Measurements from ENCODE around the gene LPGAT1.

LPGAT1 gene

GRCh38 chr1:211828584-211829342 is 1.8 kb downstream of the LPGAT1 start:
- peak; percentile 34 for DNase-seq (ENCODE audit: low read depth)

GRCh38 chr1:211827051-211827450 is 3.5 kb downstream of the LPGAT1 start:
- no peak for DNase-seq (ENCODE audit: low read depth)

- DNase-seq (ENCODE audit: low read depth): peak; percentile 78
These were observed 4.6 kb downstream of the LPGAT1 start for GRCh38 chr1:211825980-211826379.

- no peak for DNase-seq (ENCODE audit: low read depth)
These were observed 7.7 kb downstream of the LPGAT1 start for GRCh38 chr1:211822677-211823407.

GRCh38 chr1:211816586-211816985 is 14.0 kb downstream of the LPGAT1 start:
- DNase-seq (ENCODE audit: low read depth): no peak

- DNase-seq (ENCODE audit: low read depth): no peak
These were observed 16.2 kb downstream of the LPGAT1 start for GRCh38 chr1:211814313-211814712.

- peak; percentile 93 for DNase-seq (ENCODE audit: low read depth)
These were observed 17.0 kb downstream of the LPGAT1 start for GRCh38 chr1:211813590-211813989.

- no peak for DNase-seq (ENCODE audit: low read depth)
These were observed 18.0 kb downstream of the LPGAT1 start for GRCh38 chr1:211812584-211812983.

- DNase-seq (ENCODE audit: low read depth): no peak
These were observed 18.7 kb downstream of the LPGAT1 start for GRCh38 chr1:211811848-211812247.

GRCh38 chr1:211811126-211811525 is 19.4 kb downstream of the LPGAT1 start:
- DNase-seq (ENCODE audit: low read depth): peak; percentile 47

- no peak for DNase-seq (ENCODE audit: low read depth)
These were observed 22.1 kb downstream of the LPGAT1 start for GRCh38 chr1:211808475-211808874.

- no peak for DNase-seq (ENCODE audit: low read depth)
These were observed 25.6 kb downstream of the LPGAT1 start for GRCh38 chr1:211804915-211805314.

- no peak for DNase-seq (ENCODE audit: low read depth)
These were observed 29.5 kb downstream of the LPGAT1 start for GRCh38 chr1:211800925-211801607.

GRCh38 chr1:211797994-211798393 is 32.6 kb downstream of the LPGAT1 start:
- DNase-seq (ENCODE audit: low read depth): no peak

GRCh38 chr1:211791979-211792378 is 38.6 kb downstream of the LPGAT1 start:
- no peak for DNase-seq (ENCODE audit: low read depth)

- DNase-seq (ENCODE audit: low read depth): no peak
These were observed 40.7 kb downstream of the LPGAT1 start for GRCh38 chr1:211789641-211790464.

GRCh38 chr1:211788626-211789025 is 41.9 kb downstream of the LPGAT1 start:
- no peak for DNase-seq (ENCODE audit: low read depth)

GRCh38 chr1:211783897-211784296 is 46.7 kb downstream of the LPGAT1 start:
- DNase-seq (ENCODE audit: low read depth): no peak

GRCh38 chr1:211783266-211783665 is 47.3 kb downstream of the LPGAT1 start:
- DNase-seq (ENCODE audit: low read depth): no peak

- DNase-seq (ENCODE audit: low read depth): no peak
These were observed 49.3 kb downstream of the LPGAT1 start for GRCh38 chr1:211781260-211781659.

GRCh38 chr1:211775170-211775569 is 55.4 kb downstream of the LPGAT1 start:
- peak; percentile 36 for DNase-seq (ENCODE audit: low read depth)

GRCh38 chr1:211764701-211765100 is 65.9 kb downstream of the LPGAT1 start:
- DNase-seq (ENCODE audit: low read depth): no peak

All from amniotic epithelial cell (primary cell).